BJ (cell line): ENCODE measurements around the gene PLA2G5. TPM values are rescaled to one million over a fixed set of nuclear protein-coding genes. Genes with fewer than 3 reads are reported as not detected.

Source experiments
- CTCF ChIA-PET: fragments of 350-600 bp; formaldehyde crosslinking; extraction: SDS; loops from one replicate; lab custom pipeline; 2021; ENCODE audit warnings: antibody characterized with exemption, inconsistent platforms; lab: Yijun Ruan, JAX
- POLR2A ChIA-PET: fragments of 300-600 bp; sonication (Branson Sonifier 250); formaldehyde crosslinking; extraction: SDS; loops from one replicate; lab custom pipeline; 2021; ENCODE audit warnings: antibody characterized with exemption; lab: Charles Lee
- DNase-seq: peaks from one replicate; pipeline ENCODE4 v3.0.0-alpha.2; 2011; ENCODE audit warnings: low read depth
- H3K27me3 ChIP-seq: 2 replicates; pipeline ENCODE4 v1.6.0; 2011; ENCODE audit warnings: low read length; ENCODE audit not compliant: control insufficient read depth, insufficient read depth
- H3K36me3 ChIP-seq: 2 replicates; pipeline ENCODE4 v1.5.1; 2011; ENCODE audit warnings: low read length; ENCODE audit not compliant: control insufficient read depth, insufficient read depth
- H3K4me3 ChIP-seq: 2 replicates; pipeline ENCODE4 v1.5.1; 2011; ENCODE audit warnings: low read depth, mild to moderate bottlenecking, control low read depth, low read length
- CTCF ChIP-seq: IDR thresholded peaks from 2 replicates; pipeline ENCODE4 v1.5.1; 2011; ENCODE audit warnings: low read depth, mild to moderate bottlenecking, control low read depth, inconsistent platforms, low read length, moderate library complexity; ENCODE audit not compliant: insufficient read depth
- polyA plus RNA-seq: library from polyadenylated mRNA; depleted of rRNA; stranded (reverse); fragments of >200 nt; gene quantifications from 2 replicates; pipeline ENCODE4 v1.2.3, GENCODE V29; 2011

Gene PLA2G5
- polyA plus RNA-seq, 1 experiment, result not detected

- DNase-seq, result no peak
- Histone ChIP-seq H3K27me3 (peaks cover 1% of the 10 kb centered on the region), H3K4me3 (no peak overlapping the region), H3K36me3 (no peaks in the 10 kb centered on the region)
- no peak for TF ChIP-seq CTCF
- ChIA-PET CTCF (interaction anchor here (0.7 to 0.8 kb wide), 2 partner anchors 10 to 115 kb away, joined by 3 to 4 read pairs; no protein-coding TSS in a partner anchor), POLR2A (no interaction called here)
Measured at GRCh38 chr1:20080441-20081352, 10.7 kb downstream of the PLA2G5 start.

GRCh38 chr1:20081353-20081810 is 11.4 kb downstream of the PLA2G5 start:
- no peak for DNase-seq
- H3K27me3 ChIP-seq, result peaks cover 1% of the 10 kb centered on the region
- no peaks in the 10 kb centered on the region for H3K36me3 ChIP-seq
- ChIA-PET CTCF (interaction anchor here (0.7 kb wide), 1 partner anchor 114 kb away, joined by 3 read pairs; no protein-coding TSS in a partner anchor), POLR2A (no interaction called here)
- no peak overlapping the region for H3K4me3 ChIP-seq
- TF ChIP-seq CTCF, result no peak

GRCh38 chr1:20082772-20083171 is 12.8 kb downstream of the PLA2G5 start:
- Histone ChIP-seq H3K4me3 (no peak overlapping the region), H3K36me3 (no peaks in the 10 kb centered on the region), H3K27me3 (peaks cover 1% of the 10 kb centered on the region)
- POLR2A ChIA-PET, result no interaction called here
- no peak for DNase-seq
- no peak for TF ChIP-seq CTCF
- CTCF ChIA-PET, result interaction anchor here (0.6 to 1.4 kb wide), 4 partner anchors 10 to 165 kb away, joined by 3 read pairs; no protein-coding TSS in a partner anchor

GRCh38 chr1:20083178-20083944 is 13.4 kb downstream of the PLA2G5 start:
- no peak for DNase-seq
- Histone ChIP-seq H3K36me3 (no peaks in the 10 kb centered on the region), H3K4me3 (no peak overlapping the region), H3K27me3 (peaks cover 1% of the 10 kb centered on the region)
- POLR2A ChIA-PET, result no interaction called here
- no peak for TF ChIP-seq CTCF
- CTCF ChIA-PET, result interaction anchor here (0.6 to 1.4 kb wide), 4 partner anchors 9 to 166 kb away, joined by 3 read pairs; no protein-coding TSS in a partner anchor

- Histone ChIP-seq H3K4me3 (no peak overlapping the region), H3K27me3 (no peaks in the 10 kb centered on the region; the same call in none of the 2 replicates), H3K36me3 (no peaks in the 10 kb centered on the region)
- TF ChIP-seq CTCF, result no peak
- POLR2A ChIA-PET, result no interaction called here
- CTCF ChIA-PET, result no interaction called here
- DNase-seq, result no peak
Measured at GRCh38 chr1:20086800-20087199, 16.8 kb downstream of the PLA2G5 start.
